Karpas-422 (cell line): ENCODE measurements around the gene GJD3. TPM values are rescaled to one million over a fixed set of nuclear protein-coding genes. Genes with fewer than 3 reads are reported as not detected.

Experiments used
- DNase-seq: peaks from one replicate; pipeline ENCODE4 v3.0.0-alpha.2; 2015
- H2AFZ ChIP-seq: fragments of 200-600 bp; sonication (generic); 2 replicates; pipeline ENCODE4 v1.6.1; 2014; ENCODE audit warnings: antibody characterized with exemption, low read length, mixed read lengths
- H3K27ac ChIP-seq: fragments of 200-600 bp; sonication (generic); 2 replicates; pipeline ENCODE4 v1.5.1; 2014; ENCODE audit warnings: mild to moderate bottlenecking, low read length, moderate library complexity
- H3K27me3 ChIP-seq: fragments of 200-600 bp; sonication (generic); 2 replicates; pipeline ENCODE4 v1.6.1; 2014; ENCODE audit warnings: low read length, mixed read lengths
- H3K36me3 ChIP-seq: fragments of 200-600 bp; sonication (generic); 2 replicates; pipeline ENCODE4 v1.6.1; 2014; ENCODE audit warnings: low read length, mixed read lengths; ENCODE audit not compliant: insufficient read depth
- H3K4me1 ChIP-seq: fragments of 200-600 bp; sonication (generic); 2 replicates; pipeline ENCODE4 v1.6.1; 2014; ENCODE audit warnings: mild to moderate bottlenecking, low read length, mixed read lengths
- H3K4me2 ChIP-seq: fragments of 200-600 bp; sonication (generic); 2 replicates; pipeline ENCODE4 v1.6.1; 2014; ENCODE audit warnings: low read length, low read depth, mild to moderate bottlenecking; ENCODE audit not compliant: poor library complexity, severe bottlenecking
- H3K4me3 ChIP-seq: fragments of 200-600 bp; sonication (generic); 2 replicates; pipeline ENCODE4 v1.5.1; 2014; ENCODE audit warnings: mild to moderate bottlenecking, antibody characterized with exemption, low read length, mixed read lengths
- H3K79me2 ChIP-seq: fragments of 200-600 bp; sonication (generic); 2 replicates; pipeline ENCODE4 v1.6.1; 2014; ENCODE audit warnings: mild to moderate bottlenecking, low read length, mixed read lengths
- H3K9ac ChIP-seq: fragments of 200-600 bp; sonication (generic); 2 replicates; pipeline ENCODE4 v1.6.0; 2014; ENCODE audit warnings: low read length
- H3K9me2 ChIP-seq: fragments of 200-600 bp; sonication (generic), shearing (Covaris generic); replicated peaks from 2 replicates; pipeline ENCODE4 v1.6.0; 2014; ENCODE audit warnings: mild to moderate bottlenecking, low read length, moderate library complexity; ENCODE audit not compliant: insufficient read depth
- H3K9me3 ChIP-seq: fragments of 300-700, 200-600 bp; sonication (generic); 2 replicates; pipeline ENCODE4 v1.6.1; 2014; ENCODE audit warnings: low read length, mixed read lengths
- H4K20me1 ChIP-seq: fragments of 200-600 bp; sonication (generic); 2 replicates; pipeline ENCODE4 v1.6.1; 2014; ENCODE audit warnings: mild to moderate bottlenecking, antibody characterized with exemption, low read length, low read depth; ENCODE audit not compliant: insufficient read depth
- total RNA-seq: library from RNA; depleted of rRNA; stranded (reverse); fragments of >200 nt; shearing (Covaris generic); gene quantifications from 2 replicates; pipeline ENCODE4 v1.2.3, GENCODE V29; 2014; ENCODE audit warnings: low replicate concordance

The GJD3 gene
- total RNA-seq, 1 experiment from 2014 or later: not detected

- DNase-seq: no peak
- no peaks in the 10 kb centered on the region for H3K27me3 ChIP-seq
- H3K79me2 ChIP-seq: peaks cover 69% of the 10 kb centered on the region
- H3K4me3 ChIP-seq: peak overlapping the region; percentile 65; the same call in 1 of the 2 replicates
- no peaks in the 10 kb centered on the region for H3K36me3 ChIP-seq
- H4K20me1 ChIP-seq: no peaks in the 10 kb centered on the region
- H2AFZ ChIP-seq: no peak overlapping the region
- H3K9ac ChIP-seq: peak overlapping the region; percentile 79; the same call in 1 of the 2 replicates
- peaks cover 71% of the 10 kb centered on the region for H3K4me1 ChIP-seq
- H3K9me2 ChIP-seq: no peaks in the 10 kb centered on the region
- H3K27ac ChIP-seq: peak overlapping the region; percentile 97
- no peaks in the 10 kb centered on the region for H3K9me3 ChIP-seq
- H3K4me2 ChIP-seq: peak overlapping the region; percentile 94
Observed at GRCh38 chr17:40328386-40328766, 36.2 kb downstream of the GJD3 start.

- DNase-seq: no peak
- peak overlapping the region; percentile 65 for H3K4me3 ChIP-seq
Observed at GRCh38 chr17:40327735-40328385, 36.7 kb downstream of the GJD3 start.

GRCh38 chr17:40327244-40327729 lies 37.2 kb downstream of the GJD3 start:
- H4K20me1 ChIP-seq: no peaks in the 10 kb centered on the region
- no peak overlapping the region for H2AFZ ChIP-seq
- peak overlapping the region; percentile 94 for H3K4me2 ChIP-seq
- peak; percentile 77 for DNase-seq
- H3K4me3 ChIP-seq: peak overlapping the region; percentile 65
- H3K9ac ChIP-seq: peak overlapping the region; percentile 79
- no peaks in the 10 kb centered on the region for H3K9me2 ChIP-seq
- peaks cover 75% of the 10 kb centered on the region for H3K79me2 ChIP-seq
- peak overlapping the region; percentile 97 for H3K27ac ChIP-seq
- no peaks in the 10 kb centered on the region for H3K27me3 ChIP-seq
- H3K4me1 ChIP-seq: peaks cover 82% of the 10 kb centered on the region
- no peaks in the 10 kb centered on the region for H3K36me3 ChIP-seq
- no peaks in the 10 kb centered on the region for H3K9me3 ChIP-seq

More at GRCh38 chr17:40327735-40328385, 36.7 kb downstream of the GJD3 start:
- H3K36me3 ChIP-seq: no peaks in the 10 kb centered on the region
- H3K4me2 ChIP-seq: peak overlapping the region; percentile 94
- peak overlapping the region; percentile 79 for H3K9ac ChIP-seq
- H2AFZ ChIP-seq: no peak overlapping the region
- H3K9me3 ChIP-seq: no peaks in the 10 kb centered on the region
- H3K27ac ChIP-seq: peak overlapping the region; percentile 97
- no peaks in the 10 kb centered on the region for H3K27me3 ChIP-seq
- H4K20me1 ChIP-seq: no peaks in the 10 kb centered on the region
- peaks cover 76% of the 10 kb centered on the region for H3K4me1 ChIP-seq
- H3K9me2 ChIP-seq: no peaks in the 10 kb centered on the region
- H3K79me2 ChIP-seq: peaks cover 74% of the 10 kb centered on the region

GRCh38 chr17:40326832-40327199 lies 37.7 kb downstream of the GJD3 start:
- peak overlapping the region; percentile 79 for H3K9ac ChIP-seq
- peak overlapping the region; percentile 94 for H3K4me2 ChIP-seq
- peaks cover 80% of the 10 kb centered on the region for H3K79me2 ChIP-seq
- H3K9me3 ChIP-seq: no peaks in the 10 kb centered on the region
- H3K4me3 ChIP-seq: peak overlapping the region; percentile 65
- H3K27ac ChIP-seq: peak overlapping the region; percentile 97
- peak; percentile 69 for DNase-seq
- H3K27me3 ChIP-seq: no peaks in the 10 kb centered on the region
- H3K9me2 ChIP-seq: no peaks in the 10 kb centered on the region
- peaks cover 87% of the 10 kb centered on the region for H3K4me1 ChIP-seq
- no peak overlapping the region for H2AFZ ChIP-seq
- peaks cover 2% of the 10 kb centered on the region; the same call in 1 of the 2 replicates for H4K20me1 ChIP-seq
- H3K36me3 ChIP-seq: no peaks in the 10 kb centered on the region

- Histone ChIP-seq H3K9me2 (no peaks in the 10 kb centered on the region), H3K27ac (peak overlapping the region; percentile 97)
Observed at GRCh38 chr17:40326014-40326831, 38.3 kb downstream of the GJD3 start.

GRCh38 chr17:40325156-40326013 lies 39.2 kb downstream of the GJD3 start:
- peaks cover 15% of the 10 kb centered on the region; the same call in 1 of the 2 replicates for H4K20me1 ChIP-seq
- H3K9me2 ChIP-seq: no peaks in the 10 kb centered on the region
- H3K27ac ChIP-seq: peak overlapping the region; percentile 97
- H3K27me3 ChIP-seq: no peaks in the 10 kb centered on the region
- H3K4me3 ChIP-seq: peak overlapping the region; percentile 65
- H3K4me2 ChIP-seq: peak overlapping the region; percentile 94
- DNase-seq: peak; percentile 76
- H3K36me3 ChIP-seq: no peaks in the 10 kb centered on the region
- peaks cover 94% of the 10 kb centered on the region for H3K4me1 ChIP-seq
- H3K9ac ChIP-seq: peak overlapping the region; percentile 79
- H3K9me3 ChIP-seq: no peaks in the 10 kb centered on the region
- peaks cover 73% of the 10 kb centered on the region for H3K79me2 ChIP-seq
- no peak overlapping the region for H2AFZ ChIP-seq

More at GRCh38 chr17:40326014-40326831, 38.3 kb downstream of the GJD3 start:
- Histone ChIP-seq H3K9me3 (no peaks in the 10 kb centered on the region), H4K20me1 (peaks cover 6% of the 10 kb centered on the region; the same call in 1 of the 2 replicates), H3K36me3 (no peaks in the 10 kb centered on the region), H3K4me2 (peak overlapping the region; percentile 94), H3K27me3 (no peaks in the 10 kb centered on the region), H3K4me3 (peak overlapping the region; percentile 65), H3K4me1 (peaks cover 93% of the 10 kb centered on the region), H3K79me2 (peaks cover 79% of the 10 kb centered on the region), H3K9ac (peak overlapping the region; percentile 79), H2AFZ (no peak overlapping the region)
- DNase-seq: peak; percentile 79

- Histone ChIP-seq H3K27ac (peak overlapping the region; percentile 97), H3K9ac (peak overlapping the region; percentile 74), H3K9me3 (no peaks in the 10 kb centered on the region), H2AFZ (no peak overlapping the region), H3K4me1 (peaks cover 100% of the 10 kb centered on the region), H3K27me3 (no peaks in the 10 kb centered on the region), H3K36me3 (no peaks in the 10 kb centered on the region), H3K9me2 (no peaks in the 10 kb centered on the region), H4K20me1 (peaks cover 28% of the 10 kb centered on the region; the same call in 1 of the 2 replicates), H3K79me2 (peaks cover 79% of the 10 kb centered on the region), H3K4me3 (peak overlapping the region; percentile 70; the same call in 1 of the 2 replicates), H3K4me2 (peak overlapping the region; percentile 83)
- no peak for DNase-seq
Observed at GRCh38 chr17:40323391-40324381, 40.9 kb downstream of the GJD3 start.
